Thyroid gland (tissue), 4 donors: ENCODE measurements around the gene HIVEP3. TPM values are rescaled to one million over a fixed set of nuclear protein-coding genes. Genes with fewer than 3 reads are reported as not detected.
A peak's percentile ranks its signal among the peaks of the same experiment; 100 is the strongest.

Experiments
- DNase-seq, 2 donors: peaks; one replicate each; pipeline ENCODE4 v3.0.0-alpha.2; 2019
- H3K27ac ChIP-seq, 3 donors: fragments of 200-600 bp; sonication (generic); 1 replicate in 2 of 3; 2 replicates in 1 of 3; pipeline ENCODE4 v1.5.1; 2016 to 2019; ENCODE audit warnings: mild to moderate bottlenecking in 1 of 3, moderate library complexity in 1 of 3
- H3K27me3 ChIP-seq: fragments of 200-600 bp; sonication (generic); one replicate; pipeline ENCODE4 v1.5.1; 2019
- H3K36me3 ChIP-seq, 2 donors: fragments of 200-600 bp; sonication (generic); one replicate each; pipeline ENCODE4 v1.5.1; 2016 to 2019
- H3K4me1 ChIP-seq, 2 donors: fragments of 200-600 bp; sonication (generic); one replicate each; pipeline ENCODE4 v1.5.1; 2017 to 2019
- H3K4me3 ChIP-seq, 3 donors: fragments of 200-600 bp; sonication (generic); replicated peaks in 1 of 3; 1 replicate in 2 of 3; 2 replicates in 1 of 3; pipeline ENCODE4 v1.5.1; 2016; ENCODE audit warnings: mild to moderate bottlenecking in 1 of 3
- H3K9me3 ChIP-seq: fragments of 200-600 bp; sonication (generic); one replicate; pipeline ENCODE4 v1.5.1; 2017
- POLR2A ChIP-seq, 2 donors: fragments of 450-650 bp; IDR thresholded peaks; one replicate each; pipeline ENCODE4 v1.6.1; 2017; ENCODE audit warnings: antibody characterized with exemption in 2 of 2, mild to moderate bottlenecking in 2 of 2, moderate library complexity in 1 of 2
- WGBS, 2 donors: methylation state at CpG; one replicate each; pipeline ENCODE4 v1.1.5; 2017; 5-methylcytosine and 5-hydroxymethylcytosine counted together
- intact Hi-C: fragments of 100-400 bp; cut with DNase I; formaldehyde crosslinking; loops from one replicate; pipeline ENCODE4 v1.15.1; 2023
- total RNA-seq, 4 donors: library from RNA; depleted of rRNA; stranded (reverse); fragments of >200 nt; gene quantifications; one replicate each; pipeline ENCODE4 v1.2.3, GENCODE V29; 2016
- TF ChIP-seq, protein P1 (sequence below), 6 experiments: fragments of 200-600 bp in 3 of 6; fragments of 450-650 bp in 3 of 6; sonication (generic) in 3 of 6; IDR thresholded peaks; one replicate each; pipeline ENCODE4 v1.5.1; 2016 to 2019; ENCODE audit warnings: antibody characterized with exemption in 6 of 6, mild to moderate bottlenecking in 2 of 6, inconsistent platforms in 1 of 6, moderate library complexity in 1 of 6

The HIVEP3 gene
- total RNA-seq, 4 donors from 2014 or later, result 9.7 to 13.5 (median 12.5) TPM

GRCh38 chr1:41848216-41848952 is 70.3 kb downstream of the HIVEP3 start:
- H3K9me3 ChIP-seq, result no peaks in the 10 kb centered on the region
- intact Hi-C loops, result no loop called here
- TF ChIP-seq, protein P1, sequence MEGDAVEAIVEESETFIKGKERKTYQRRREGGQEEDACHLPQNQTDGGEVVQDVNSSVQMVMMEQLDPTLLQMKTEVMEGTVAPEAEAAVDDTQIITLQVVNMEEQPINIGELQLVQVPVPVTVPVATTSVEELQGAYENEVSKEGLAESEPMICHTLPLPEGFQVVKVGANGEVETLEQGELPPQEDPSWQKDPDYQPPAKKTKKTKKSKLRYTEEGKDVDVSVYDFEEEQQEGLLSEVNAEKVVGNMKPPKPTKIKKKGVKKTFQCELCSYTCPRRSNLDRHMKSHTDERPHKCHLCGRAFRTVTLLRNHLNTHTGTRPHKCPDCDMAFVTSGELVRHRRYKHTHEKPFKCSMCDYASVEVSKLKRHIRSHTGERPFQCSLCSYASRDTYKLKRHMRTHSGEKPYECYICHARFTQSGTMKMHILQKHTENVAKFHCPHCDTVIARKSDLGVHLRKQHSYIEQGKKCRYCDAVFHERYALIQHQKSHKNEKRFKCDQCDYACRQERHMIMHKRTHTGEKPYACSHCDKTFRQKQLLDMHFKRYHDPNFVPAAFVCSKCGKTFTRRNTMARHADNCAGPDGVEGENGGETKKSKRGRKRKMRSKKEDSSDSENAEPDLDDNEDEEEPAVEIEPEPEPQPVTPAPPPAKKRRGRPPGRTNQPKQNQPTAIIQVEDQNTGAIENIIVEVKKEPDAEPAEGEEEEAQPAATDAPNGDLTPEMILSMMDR (IDR thresholded peaks at IDR 0.05), result no peak
- TF ChIP-seq POLR2A (IDR thresholded peaks at IDR 0.05), result no peak
- no peaks in the 10 kb centered on the region for H3K27me3 ChIP-seq
- peak overlapping the region; percentile 48 to 71 (median 49) for H3K27ac ChIP-seq
- H3K36me3 ChIP-seq, result no peaks in the 10 kb centered on the region
- peaks cover 15 to 32% of the 10 kb centered on the region in 2 donors for H3K4me1 ChIP-seq
- WGBS, 2 donors, result 67 to 68% methylated on average over 7 of the region's 7 CpGs
- DNase-seq, result peak; percentile 65 to 67
- no peak overlapping the region for H3K4me3 ChIP-seq

GRCh38 chr1:41847733-41848132 is 71.0 kb downstream of the HIVEP3 start:
- Histone ChIP-seq H3K36me3 (no peaks in the 10 kb centered on the region), H3K27me3 (no peaks in the 10 kb centered on the region), H3K4me1 (peaks cover 15 to 27% of the 10 kb centered on the region in 2 donors), H3K4me3 (no peak overlapping the region), H3K9me3 (no peaks in the 10 kb centered on the region), H3K27ac (peak overlapping the region; percentile 43 to 71 (median 48))
- TF ChIP-seq POLR2A (IDR thresholded peaks at IDR 0.05), result no peak
- TF ChIP-seq, protein P1 (IDR thresholded peaks at IDR 0.05), result no peak
- peak; percentile 57 to 59 for DNase-seq
- 45 to 70% methylated on average over 2 of the region's 2 CpGs for WGBS, 2 donors
- intact Hi-C loops, result no loop called here

DNA sequence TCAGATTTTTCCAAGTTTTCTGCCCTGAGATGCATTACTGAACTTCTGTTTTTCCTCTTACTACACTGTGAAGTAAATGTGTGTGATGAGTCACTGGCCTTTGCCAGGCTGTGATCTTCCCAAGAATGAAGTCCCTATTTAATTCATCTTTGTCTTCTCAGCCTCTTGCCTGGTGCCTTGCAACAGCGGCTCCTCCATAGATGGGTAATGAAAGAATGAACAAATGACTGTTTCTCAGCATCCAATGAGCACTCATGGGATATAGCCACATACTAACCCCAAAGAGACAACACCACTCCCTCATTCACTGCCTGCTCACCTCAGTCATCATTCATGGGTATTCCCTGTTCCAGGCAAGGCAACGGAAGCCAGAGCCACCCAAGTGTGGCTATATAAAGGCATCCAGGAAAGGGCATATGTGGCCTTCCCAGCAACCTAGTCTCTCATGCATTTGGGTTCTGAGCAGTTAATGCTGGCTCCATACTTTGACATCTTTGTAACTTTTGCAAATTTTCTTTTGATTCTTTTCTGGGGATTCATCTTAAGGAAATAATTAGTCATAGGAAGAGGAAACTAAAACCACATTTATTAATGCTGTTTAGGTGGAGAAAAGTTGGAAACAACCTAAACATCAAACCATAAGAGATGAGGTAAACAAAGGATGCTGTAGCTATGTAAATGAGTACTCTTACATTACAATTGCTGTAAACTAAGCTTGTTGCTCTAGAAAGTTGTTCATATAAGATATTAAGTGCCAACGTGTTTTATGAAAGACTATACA is 71.9 kb downstream of the HIVEP3 start:
- no peak for DNase-seq
- Histone ChIP-seq H3K27ac (no peak overlapping the region), H3K9me3 (no peaks in the 10 kb centered on the region), H3K4me3 (no peak overlapping the region), H3K27me3 (no peaks in the 10 kb centered on the region), H3K4me1 (peaks cover 15 to 27% of the 10 kb centered on the region in 2 donors), H3K36me3 (no peaks in the 10 kb centered on the region)
- 92 to 94% methylated on average over 3 of the region's 3 CpGs for WGBS, 2 donors
- intact Hi-C loops, result no loop called here
- TF ChIP-seq, protein P1 (IDR thresholded peaks at IDR 0.05), result no peak

- Histone ChIP-seq H3K4me1 (peaks cover 15 to 26% of the 10 kb centered on the region in 2 donors), H3K9me3 (no peaks in the 10 kb centered on the region), H3K36me3 (no peaks in the 10 kb centered on the region), H3K27ac (no peak overlapping the region), H3K4me3 (no peak overlapping the region), H3K27me3 (no peaks in the 10 kb centered on the region)
- TF ChIP-seq, protein P1 (IDR thresholded peaks at IDR 0.05), result no peak
- TF ChIP-seq POLR2A (IDR thresholded peaks at IDR 0.05), result no peak
- no peak for DNase-seq
- intact Hi-C loops, result no loop called here
- 97 to 98% methylated on average over 2 of the region's 2 CpGs for WGBS, 2 donors
Measured at GRCh38 chr1:41844781-41845272, 73.9 kb downstream of the HIVEP3 start.

DNA sequence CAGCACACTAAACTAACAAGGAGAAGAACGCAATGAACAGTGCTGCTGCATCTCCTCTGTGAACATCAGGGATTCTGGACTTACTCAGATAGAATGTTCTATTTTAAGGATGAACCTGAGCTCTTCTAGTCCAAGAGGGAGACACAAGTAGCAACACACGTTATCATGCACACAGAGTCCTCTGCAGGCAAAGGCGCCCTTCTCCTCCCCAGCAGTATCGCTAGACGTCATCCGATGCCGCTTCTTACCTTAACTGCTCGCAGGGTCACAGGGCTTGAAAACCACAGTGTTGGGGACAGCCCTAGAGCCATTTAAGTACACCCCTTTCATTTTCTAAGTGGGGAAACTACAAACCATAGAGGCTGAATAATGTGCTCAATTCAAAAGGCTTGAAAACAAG is 74.5 kb downstream of the HIVEP3 start:
- Histone ChIP-seq H3K4me1 (peaks cover 15 to 20% of the 10 kb centered on the region in 2 donors), H3K4me3 (no peak overlapping the region), H3K36me3 (no peaks in the 10 kb centered on the region), H3K27ac (no peak overlapping the region), H3K9me3 (no peaks in the 10 kb centered on the region), H3K27me3 (no peaks in the 10 kb centered on the region)
- TF ChIP-seq, protein P1 (IDR thresholded peaks at IDR 0.05), result no peak
- no peak for TF ChIP-seq POLR2A (IDR thresholded peaks at IDR 0.05)
- intact Hi-C loops, result no loop called here
- no peak for DNase-seq
- 85 to 86% methylated on average over 8 of the region's 8 CpGs for WGBS, 2 donors
